Stimulated activated CD8-positive, alpha-beta memory T cell treated with anti-CD3 and anti-CD28 coated beads, Interleukin-7, amount 100 ng/mL, for 1 hour (primary cell): Measurements from ENCODE around the gene PDIA2.
"Not testable (repeated sequence)": the region's sequence is repeated elsewhere in the genome, so short reads cannot be mapped to it uniquely, and the experiment has no call there.

ENCODE experiments used
- DNase-seq, 2 donors: peaks; one replicate each; pipeline ENCODE4 v3.0.0-alpha.2; 2020; ENCODE audit warnings: low read depth in 2 of 2

Gene PDIA2

GRCh38 chr16:325375-326145 is 42.6 kb downstream of the PDIA2 start:
- no peak for DNase-seq

- no peak for DNase-seq
Measured at GRCh38 chr16:330741-331140, 47.8 kb downstream of the PDIA2 start.

DNA sequence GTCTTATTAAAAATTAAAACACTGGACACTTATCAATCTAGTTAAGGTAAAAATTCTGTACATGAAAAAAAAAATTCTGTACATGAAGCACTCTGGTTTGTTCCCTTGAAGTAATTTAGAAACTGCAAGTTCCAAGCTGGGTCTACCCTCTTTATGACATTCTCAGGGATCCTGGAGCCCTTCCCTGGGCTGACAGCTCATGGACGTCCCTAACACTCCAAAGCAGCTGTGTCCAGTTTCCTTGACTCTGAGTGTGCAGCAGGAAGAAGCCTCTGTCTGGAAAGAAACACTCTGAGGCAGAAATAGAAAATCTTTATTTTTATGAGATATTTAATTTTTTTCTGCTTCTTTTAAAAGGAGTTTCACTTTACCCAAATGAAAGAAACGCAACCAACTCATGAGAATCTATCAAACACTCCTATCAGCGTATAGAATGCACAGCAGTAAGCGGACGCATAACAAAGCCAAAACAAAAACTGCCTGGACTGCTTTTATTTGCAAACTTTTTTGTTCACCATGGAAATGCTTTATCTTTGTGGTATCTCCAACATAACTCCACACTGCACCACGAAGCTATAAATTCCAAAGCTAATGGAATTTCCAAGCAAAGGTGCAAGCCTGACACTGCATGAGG is 48.3 kb downstream of the PDIA2 start:
- DNase-seq: not testable (repeated sequence)

DNA sequence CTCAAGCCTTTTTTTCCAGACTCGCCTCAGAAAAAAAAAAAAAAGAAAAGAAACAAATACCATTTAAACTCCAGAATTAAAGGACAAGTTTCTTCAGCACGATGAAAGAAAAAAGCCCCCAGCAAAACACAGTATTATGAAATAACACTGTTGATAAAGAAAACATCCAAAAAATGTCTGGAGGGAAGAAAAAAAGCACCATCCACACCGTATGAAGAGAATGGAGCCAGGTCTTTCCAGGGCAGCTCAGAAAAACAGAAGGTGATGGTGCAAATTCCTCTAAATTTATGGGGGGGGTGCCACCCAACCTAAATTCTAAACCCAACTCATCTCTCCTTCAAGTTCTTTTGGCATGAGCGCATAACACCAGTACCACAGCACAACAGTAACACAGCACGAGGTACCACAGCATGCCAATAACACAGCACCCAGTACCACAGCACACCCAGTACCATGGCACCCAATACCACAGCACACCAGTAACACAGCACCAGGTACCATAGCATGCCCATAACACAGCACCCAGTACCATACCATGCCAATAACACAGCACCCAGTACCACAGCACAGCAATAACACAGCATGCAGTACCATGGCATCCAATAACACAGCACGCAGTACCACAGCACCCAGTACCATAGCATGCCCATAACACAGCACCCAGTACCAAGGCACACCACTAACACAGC is 50.6 kb downstream of the PDIA2 start:
- DNase-seq: no peak

- not testable (repeated sequence) for DNase-seq
Measured at GRCh38 chr16:334164-334832, 51.3 kb downstream of the PDIA2 start.

- not testable (repeated sequence) for DNase-seq
Measured at GRCh38 chr16:334861-335632, 52.1 kb downstream of the PDIA2 start.

- DNase-seq: no peak
Measured at GRCh38 chr16:336269-336668, 53.3 kb downstream of the PDIA2 start.
